ENCODE measurements around the gene TM2D1. TPM values are rescaled to one million over a fixed set of nuclear protein-coding genes. Genes with fewer than 3 reads are reported as not detected.

TM2D1 gene
- total RNA-seq, 1 experiment from 2014 or later: 22.7 TPM

DNA sequence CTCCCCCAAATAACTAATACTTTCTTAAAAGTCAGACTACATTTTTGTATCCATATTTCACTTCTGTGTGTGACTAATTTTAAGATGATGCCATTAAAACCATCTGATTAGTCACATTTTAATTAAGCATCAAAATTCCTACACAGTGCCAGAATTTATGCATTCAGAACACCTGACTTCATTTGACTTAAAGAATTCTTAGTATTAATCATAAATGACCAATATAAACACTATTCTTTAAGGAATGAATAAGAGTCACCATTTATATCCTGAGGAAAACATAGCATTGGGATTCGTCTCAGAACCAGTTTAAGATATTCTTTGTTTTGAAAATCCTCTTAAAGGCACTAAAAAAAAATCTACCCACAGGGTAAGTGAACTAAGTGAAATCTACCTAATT, 37.0 kb downstream of the TM2D1 start (continued):
- TF ChIP-seq RAD21 (IDR thresholded peaks at IDR 0.05; ENCODE audit: low read depth): no peak

DNA sequence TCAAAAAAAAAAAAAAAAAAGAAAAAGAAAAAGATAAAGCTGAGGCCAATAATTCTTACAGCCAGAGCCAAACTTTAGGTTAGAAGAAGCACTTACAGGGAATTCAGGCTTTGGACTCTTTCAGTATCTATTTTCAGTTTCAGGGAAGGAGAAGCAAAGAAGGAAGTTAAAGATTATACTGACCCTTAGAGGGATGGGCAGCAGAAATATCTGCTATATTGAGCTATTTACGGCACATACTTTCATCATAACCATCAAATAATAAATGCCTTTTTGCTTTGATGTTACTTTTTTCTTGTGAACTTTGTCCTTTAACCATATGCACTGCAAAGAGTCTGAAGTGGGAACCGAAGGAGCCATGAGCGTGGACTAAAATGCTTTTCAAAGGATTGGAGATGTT, 42.0 kb downstream of the TM2D1 start:
- no peaks in the 10 kb centered on the region for H3K9me3 ChIP-seq (ENCODE audit: control insufficient read depth in 1 of 2, insufficient read depth in 1 of 2, low read depth in 1 of 2, low read length in 2 of 2)
- H3K4me3 ChIP-seq (replicated peaks in 1 of 2; ENCODE audit: low read depth in 1 of 2, low read length in 2 of 2): no peak overlapping the region
- RAD21 ChIA-PET (ENCODE audit: low non-redundant PET in 1 of 2, low total read pairs in 2 of 2, uncharacterized antibody in 2 of 2, unreplicated experiment in 2 of 2): no interaction called here
- no peak overlapping the region for H3K9ac ChIP-seq (ENCODE audit: low read length)
- intact Hi-C loops (cut with micrococcal nuclease): no loop called here
- no peak overlapping the region for H3K4me2 ChIP-seq (ENCODE audit: low read length)
- no peak for TF ChIP-seq EGR1 (IDR thresholded peaks at IDR 0.05; ENCODE audit: low read depth)
- TF ChIP-seq, protein P1, sequence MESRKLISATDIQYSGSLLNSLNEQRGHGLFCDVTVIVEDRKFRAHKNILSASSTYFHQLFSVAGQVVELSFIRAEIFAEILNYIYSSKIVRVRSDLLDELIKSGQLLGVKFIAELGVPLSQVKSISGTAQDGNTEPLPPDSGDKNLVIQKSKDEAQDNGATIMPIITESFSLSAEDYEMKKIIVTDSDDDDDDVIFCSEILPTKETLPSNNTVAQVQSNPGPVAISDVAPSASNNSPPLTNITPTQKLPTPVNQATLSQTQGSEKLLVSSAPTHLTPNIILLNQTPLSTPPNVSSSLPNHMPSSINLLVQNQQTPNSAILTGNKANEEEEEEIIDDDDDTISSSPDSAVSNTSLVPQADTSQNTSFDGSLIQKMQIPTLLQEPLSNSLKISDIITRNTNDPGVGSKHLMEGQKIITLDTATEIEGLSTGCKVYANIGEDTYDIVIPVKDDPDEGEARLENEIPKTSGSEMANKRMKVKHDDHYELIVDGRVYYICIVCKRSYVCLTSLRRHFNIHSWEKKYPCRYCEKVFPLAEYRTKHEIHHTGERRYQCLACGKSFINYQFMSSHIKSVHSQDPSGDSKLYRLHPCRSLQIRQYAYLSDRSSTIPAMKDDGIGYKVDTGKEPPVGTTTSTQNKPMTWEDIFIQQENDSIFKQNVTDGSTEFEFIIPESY (IDR thresholded peaks at IDR 0.05; ENCODE audit: extremely low read depth, insufficient replicate concordance, low read length): no peak
- no peak for TF ChIP-seq POLR2A (IDR thresholded peaks at IDR 0.05; ENCODE audit: borderline replicate concordance, extremely low read depth, insufficient read depth, insufficient read length)
- no peak for TF ChIP-seq FOSL1 (IDR thresholded peaks at IDR 0.05; ENCODE audit: low read depth)
- no peak for TF ChIP-seq POLR2AphosphoS5 (IDR thresholded peaks at IDR 0.05; ENCODE audit: low read depth, low read length)
- DNase-seq (ENCODE audit: low read depth, low spot score) (no peak), ATAC-seq (no peak)
- CTCF ChIA-PET: no interaction called here
- no peaks in the 10 kb centered on the region for H3K79me2 ChIP-seq (ENCODE audit: insufficient read depth, low read length)
- H3K36me3 ChIP-seq (ENCODE audit: control insufficient read depth in 1 of 2, insufficient read depth in 2 of 2, low read length in 2 of 2): peaks cover 0 to 3% of the 10 kb centered on the region in 2 experiments; a peak in 1 of 4 replicates
- H3K4me1 ChIP-seq (ENCODE audit: control insufficient read depth in 1 of 2, insufficient read depth in 2 of 2, low read length in 2 of 2): no peaks in the 10 kb centered on the region
- no peaks in the 10 kb centered on the region for H3K27me3 ChIP-seq (ENCODE audit: insufficient read depth, low read length)
- no TSS peak for BruUV-seq (replicated peaks)
- no peak overlapping the region for H3K27ac ChIP-seq (ENCODE audit: low read depth, low read length)
- POLR2A ChIA-PET: no interaction called here
- H3K9me2 ChIP-seq (ENCODE audit: insufficient read depth): no peaks in the 10 kb centered on the region
- no peak overlapping the region for H2AFZ ChIP-seq (ENCODE audit: low read depth, low read length, poor library complexity, severe bottlenecking)
- no peaks in the 10 kb centered on the region for H4K20me1 ChIP-seq (ENCODE audit: insufficient read depth)

DNA sequence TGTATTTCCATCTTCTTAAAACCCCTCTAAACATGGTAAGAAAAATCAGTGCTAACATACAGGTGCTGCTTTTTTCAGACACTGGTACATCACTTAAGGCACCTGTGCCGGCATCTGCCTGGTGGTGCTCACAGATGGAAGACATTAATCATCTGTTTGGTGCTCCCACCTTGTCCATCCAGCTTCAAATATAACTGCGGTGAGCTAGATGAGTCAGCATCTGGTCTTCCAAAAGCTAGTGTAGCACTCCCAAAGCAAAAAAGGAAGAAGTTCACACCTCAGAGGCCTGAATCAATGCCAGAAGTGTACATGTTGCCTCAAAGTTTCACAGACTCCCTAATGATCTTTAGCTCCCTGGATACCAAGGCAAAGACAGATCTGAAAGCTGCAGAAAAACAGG, 44.4 kb downstream of the TM2D1 start:
- Histone ChIP-seq H3K9me2 (ENCODE audit: insufficient read depth) (no peaks in the 10 kb centered on the region), H3K4me1 (ENCODE audit: control insufficient read depth in 1 of 2, insufficient read depth in 2 of 2, low read length in 2 of 2) (no peaks in the 10 kb centered on the region), H3K36me3 (ENCODE audit: control insufficient read depth in 1 of 2, insufficient read depth in 2 of 2, low read length in 2 of 2) (peaks cover 0 to 3% of the 10 kb centered on the region in 2 experiments; a peak in 1 of 4 replicates), H3K27ac (ENCODE audit: low read depth, low read length) (no peak overlapping the region), H2AFZ (ENCODE audit: low read depth, low read length, poor library complexity, severe bottlenecking) (no peak overlapping the region), H3K9me3 (ENCODE audit: control insufficient read depth in 1 of 2, insufficient read depth in 1 of 2, low read depth in 1 of 2, low read length in 2 of 2) (no peaks in the 10 kb centered on the region), H3K9ac (ENCODE audit: low read length) (no peak overlapping the region), H3K4me3 (replicated peaks in 1 of 2; ENCODE audit: low read depth in 1 of 2, low read length in 2 of 2) (no peak overlapping the region), H4K20me1 (ENCODE audit: insufficient read depth) (no peaks in the 10 kb centered on the region), H3K4me2 (ENCODE audit: low read length) (no peak overlapping the region), H3K79me2 (ENCODE audit: insufficient read depth, low read length) (no peaks in the 10 kb centered on the region), H3K27me3 (ENCODE audit: insufficient read depth, low read length) (no peaks in the 10 kb centered on the region)
- ATAC-seq: no peak
- ChIA-PET RAD21 (ENCODE audit: low non-redundant PET in 1 of 2, low total read pairs in 2 of 2, uncharacterized antibody in 2 of 2, unreplicated experiment in 2 of 2) (no interaction called here), POLR2A (no interaction called here), CTCF (no interaction called here)
- no TSS peak for BruUV-seq (replicated peaks)
- intact Hi-C loops (cut with micrococcal nuclease): no loop called here
- DNase-seq (ENCODE audit: low read depth, low spot score): no peak
- TF ChIP-seq, protein P2, sequence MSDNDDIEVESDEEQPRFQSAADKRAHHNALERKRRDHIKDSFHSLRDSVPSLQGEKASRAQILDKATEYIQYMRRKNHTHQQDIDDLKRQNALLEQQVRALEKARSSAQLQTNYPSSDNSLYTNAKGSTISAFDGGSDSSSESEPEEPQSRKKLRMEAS (IDR thresholded peaks at IDR 0.05): no peak
- TF ChIP-seq, protein P3, sequence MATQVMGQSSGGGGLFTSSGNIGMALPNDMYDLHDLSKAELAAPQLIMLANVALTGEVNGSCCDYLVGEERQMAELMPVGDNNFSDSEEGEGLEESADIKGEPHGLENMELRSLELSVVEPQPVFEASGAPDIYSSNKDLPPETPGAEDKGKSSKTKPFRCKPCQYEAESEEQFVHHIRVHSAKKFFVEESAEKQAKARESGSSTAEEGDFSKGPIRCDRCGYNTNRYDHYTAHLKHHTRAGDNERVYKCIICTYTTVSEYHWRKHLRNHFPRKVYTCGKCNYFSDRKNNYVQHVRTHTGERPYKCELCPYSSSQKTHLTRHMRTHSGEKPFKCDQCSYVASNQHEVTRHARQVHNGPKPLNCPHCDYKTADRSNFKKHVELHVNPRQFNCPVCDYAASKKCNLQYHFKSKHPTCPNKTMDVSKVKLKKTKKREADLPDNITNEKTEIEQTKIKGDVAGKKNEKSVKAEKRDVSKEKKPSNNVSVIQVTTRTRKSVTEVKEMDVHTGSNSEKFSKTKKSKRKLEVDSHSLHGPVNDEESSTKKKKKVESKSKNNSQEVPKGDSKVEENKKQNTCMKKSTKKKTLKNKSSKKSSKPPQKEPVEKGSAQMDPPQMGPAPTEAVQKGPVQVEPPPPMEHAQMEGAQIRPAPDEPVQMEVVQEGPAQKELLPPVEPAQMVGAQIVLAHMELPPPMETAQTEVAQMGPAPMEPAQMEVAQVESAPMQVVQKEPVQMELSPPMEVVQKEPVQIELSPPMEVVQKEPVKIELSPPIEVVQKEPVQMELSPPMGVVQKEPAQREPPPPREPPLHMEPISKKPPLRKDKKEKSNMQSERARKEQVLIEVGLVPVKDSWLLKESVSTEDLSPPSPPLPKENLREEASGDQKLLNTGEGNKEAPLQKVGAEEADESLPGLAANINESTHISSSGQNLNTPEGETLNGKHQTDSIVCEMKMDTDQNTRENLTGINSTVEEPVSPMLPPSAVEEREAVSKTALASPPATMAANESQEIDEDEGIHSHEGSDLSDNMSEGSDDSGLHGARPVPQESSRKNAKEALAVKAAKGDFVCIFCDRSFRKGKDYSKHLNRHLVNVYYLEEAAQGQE (IDR thresholded peaks at IDR 0.05; ENCODE audit: low read depth): no peak
- TF ChIP-seq TCF7L2 (IDR thresholded peaks at IDR 0.05; ENCODE audit: borderline replicate concordance, extremely low read depth, insufficient read depth, insufficient read length) (no peak), POLR2AphosphoS5 (IDR thresholded peaks at IDR 0.05; ENCODE audit: low read depth, low read length) (no peak), SIN3A (IDR thresholded peaks at IDR 0.05; ENCODE audit: low read depth) (no peak), CBX3 (IDR thresholded peaks at IDR 0.05; ENCODE audit: low read depth) (no peak)

Measured in HCT116 (cell line).